Fibroblast of skin of scalp (primary cell): ENCODE data around the gene AGBL3. TPM values are rescaled to one million over a fixed set of nuclear protein-coding genes. Genes with fewer than 3 reads are reported as not detected.

Experiments used
- DNase-seq: peaks from one replicate; pipeline ENCODE4 v3.0.0-alpha.2; 2013
- polyA plus RNA-seq, 2 experiments: library from polyadenylated mRNA; unstranded; fragments of 120-200 nt; gene quantifications; one replicate each; pipeline ENCODE4 v1.2.1, GENCODE V29; 2013; ENCODE audit not compliant: insufficient read length in 2 of 2

The AGBL3 gene
- 1.1 TPM for polyA plus RNA-seq (2013, experiment 1 of 2; ENCODE audit: insufficient read length)
- polyA plus RNA-seq (2013, experiment 2 of 2; ENCODE audit: insufficient read length) = 1.2 TPM

DNA sequence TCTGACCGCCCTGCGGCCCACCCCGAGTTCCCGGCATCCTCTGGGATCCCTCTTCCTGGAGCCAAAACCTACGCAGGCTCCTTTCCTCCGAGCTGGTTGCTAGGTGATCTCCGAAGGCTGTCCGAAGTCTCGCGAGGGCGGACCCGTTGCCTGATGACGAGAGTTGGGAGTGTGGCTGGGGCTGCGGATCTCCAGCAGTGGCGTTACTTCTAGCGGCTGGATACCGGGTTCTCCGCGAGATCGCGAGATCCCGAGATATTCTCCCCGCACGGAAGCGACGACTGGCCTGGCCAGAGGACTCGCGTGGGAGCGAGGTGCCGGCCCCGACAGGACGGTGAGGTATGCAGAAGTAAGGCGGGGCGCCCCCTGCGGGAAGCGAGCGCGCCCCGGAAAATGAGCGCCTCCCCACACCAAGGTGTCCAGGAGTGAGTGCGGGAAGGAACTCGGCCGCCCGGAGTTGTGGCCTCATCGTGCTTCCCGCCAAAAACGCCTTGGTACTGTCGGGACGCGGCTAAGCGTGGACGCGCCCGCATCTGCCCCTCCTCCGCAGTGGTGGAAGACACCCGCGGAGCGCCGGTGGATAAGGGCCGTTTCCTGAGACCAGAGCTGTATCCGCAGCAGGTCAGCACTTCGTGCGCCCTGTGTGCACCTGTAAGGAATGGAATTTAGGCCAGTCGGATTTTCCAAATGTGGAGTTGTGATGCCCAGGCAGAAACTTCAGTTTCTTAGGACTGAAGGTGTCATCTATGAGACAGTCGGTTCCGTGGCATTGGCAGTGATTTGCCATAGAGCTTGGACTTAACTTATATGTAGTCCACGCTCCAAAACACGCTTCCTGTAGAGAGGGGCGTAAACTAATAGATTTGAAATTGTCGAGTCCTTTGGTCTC is at the start of gene AGBL3:
TSS of gene AGBL3 (plus strand) at position 146 of the 889 bp plus-strand sequence. CDS start 1,426 bp downstream, outside the sequence.
- peak; percentile 97 for DNase-seq

- peak; percentile 33 for DNase-seq
Measured at GRCh38 chr7:134936893-134937510, 49.3 kb upstream of the AGBL3 start.

DNA sequence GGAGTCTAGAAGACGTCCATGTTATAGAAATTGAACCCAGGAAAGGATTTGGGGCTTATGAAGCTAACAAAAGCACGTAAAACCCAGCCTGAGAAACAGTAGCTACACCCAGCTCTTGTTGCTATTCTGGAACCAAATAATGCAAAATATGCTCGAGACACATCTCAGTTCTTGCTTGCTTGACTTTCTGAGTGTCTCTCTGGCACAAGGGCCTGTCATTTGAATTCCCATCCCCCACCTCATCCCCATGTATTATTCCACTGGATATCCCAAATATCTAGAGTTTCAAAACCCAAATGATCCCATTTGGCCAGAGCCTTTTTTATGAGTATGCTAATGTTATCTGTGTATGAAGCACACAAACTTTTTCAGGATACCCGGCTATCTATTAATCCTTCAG is 48.2 kb upstream of the AGBL3 start:
- DNase-seq = no peak

GRCh38 chr7:134939136-134939535 is 47.2 kb upstream of the AGBL3 start:
- DNase-seq = no peak

- no peak for DNase-seq
Measured at GRCh38 chr7:134940729-134941128, 45.6 kb upstream of the AGBL3 start.

DNA sequence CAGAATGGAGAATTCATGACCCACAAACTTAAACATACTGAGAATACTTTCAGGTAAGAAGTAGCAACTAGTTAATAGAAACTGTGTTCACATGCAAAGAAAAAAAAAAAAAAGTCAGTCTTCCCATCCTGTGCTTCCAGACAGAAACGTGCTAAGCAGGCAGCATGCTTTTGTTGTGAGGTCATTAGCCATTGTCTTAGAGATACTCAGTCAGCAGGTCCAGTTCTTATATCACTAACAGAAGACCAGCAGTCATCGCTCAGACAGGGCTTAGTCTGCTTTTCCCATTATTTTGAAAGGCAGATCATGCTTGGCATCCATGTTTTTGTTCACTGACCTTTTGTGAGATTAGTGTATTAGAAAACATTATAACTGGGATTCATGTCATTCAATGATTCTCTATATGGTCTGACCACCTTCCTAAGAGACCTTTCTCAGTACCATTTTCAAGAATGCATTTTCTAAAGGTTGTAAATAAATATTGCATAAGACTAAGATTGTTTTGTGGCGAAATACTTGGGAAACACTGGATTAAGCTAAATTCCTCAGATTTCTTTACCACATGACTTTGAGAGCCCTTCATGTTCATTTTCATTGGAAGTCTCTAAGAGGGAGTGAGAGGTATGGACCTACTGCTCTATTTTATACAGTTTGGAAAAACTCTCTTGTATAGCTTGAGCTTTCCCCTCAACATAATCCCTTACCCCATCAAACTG is 45.0 kb upstream of the AGBL3 start:
- DNase-seq = peak; percentile 83

- no peak for DNase-seq
Measured at GRCh38 chr7:134941952-134942351, 44.4 kb upstream of the AGBL3 start.

DNA sequence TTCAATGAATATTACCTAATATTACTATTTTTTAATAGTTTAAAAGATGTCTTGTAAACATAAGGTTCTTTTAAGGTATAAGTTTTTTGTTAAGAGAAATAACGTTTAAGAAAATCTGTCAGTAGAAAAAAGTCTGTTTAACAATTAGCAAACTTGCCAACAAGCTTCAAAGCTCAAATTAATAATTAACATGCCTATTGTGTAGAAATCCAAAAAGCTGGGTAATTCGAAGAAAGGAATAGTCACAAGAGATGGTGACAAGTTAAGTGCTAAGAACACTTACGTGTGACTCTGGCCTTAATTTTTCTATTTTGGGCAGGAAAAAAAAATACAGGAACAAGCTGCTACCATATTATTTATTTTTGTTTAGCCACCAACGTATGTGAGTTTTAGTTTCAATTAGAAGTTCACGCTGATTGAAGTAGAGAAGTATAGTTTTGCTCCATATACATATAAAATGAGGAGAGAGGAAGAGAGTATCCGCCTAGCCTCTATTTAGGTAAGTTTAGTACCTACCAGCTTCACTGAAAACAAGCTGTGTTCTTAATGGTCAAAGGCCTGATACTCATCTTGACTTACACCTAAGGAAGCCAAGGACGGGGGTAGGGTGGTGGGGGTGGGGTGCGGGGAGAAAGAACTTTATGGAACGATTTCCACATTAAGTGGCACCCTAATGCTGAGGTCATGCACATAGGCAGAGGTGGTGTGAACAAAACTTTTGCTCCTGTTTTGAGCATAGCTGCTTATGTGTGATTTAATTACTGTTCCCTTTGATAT is 43.4 kb upstream of the AGBL3 start:
- DNase-seq = no peak

- peak; percentile 32 for DNase-seq
Measured at GRCh38 chr7:134943785-134944400, 42.4 kb upstream of the AGBL3 start.

DNA sequence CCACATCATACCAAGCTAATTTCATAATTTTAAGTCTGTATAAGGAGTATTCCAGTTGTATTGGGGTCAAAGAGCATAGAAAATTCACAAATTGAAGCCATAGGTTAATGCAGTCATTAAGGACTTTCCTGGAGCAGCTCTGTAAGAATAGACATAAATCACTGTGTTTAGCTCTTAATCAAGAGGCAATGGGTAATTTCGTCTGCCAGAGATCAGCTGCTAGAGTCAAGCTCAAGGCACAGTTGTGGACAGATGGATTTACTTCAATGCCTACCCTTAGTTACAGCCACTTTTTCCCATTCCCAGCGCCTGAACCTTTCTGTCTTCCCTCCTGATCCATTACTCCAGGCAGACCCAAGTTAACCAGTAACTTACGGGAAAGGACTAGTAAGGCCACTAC is 40.6 kb upstream of the AGBL3 start:
- no peak for DNase-seq

DNA sequence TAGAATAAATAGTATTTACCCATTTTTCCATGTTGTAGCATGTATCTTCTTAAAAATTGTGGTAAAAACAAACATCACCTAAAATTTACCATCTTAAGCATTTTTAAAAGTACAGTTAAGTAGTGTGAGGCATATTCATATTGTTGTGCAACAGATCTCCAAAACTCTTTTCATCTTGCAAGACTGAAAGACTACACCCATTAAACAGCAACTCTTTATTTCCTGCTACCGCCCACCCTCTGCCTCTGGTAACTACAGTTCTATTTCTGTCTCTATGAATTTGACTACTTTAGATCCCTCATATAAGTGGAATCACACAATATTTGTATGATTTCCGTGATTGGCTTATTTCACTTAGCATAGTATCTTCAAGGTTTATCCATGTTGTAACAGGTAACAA is 40.0 kb upstream of the AGBL3 start:
- DNase-seq = no peak

DNA sequence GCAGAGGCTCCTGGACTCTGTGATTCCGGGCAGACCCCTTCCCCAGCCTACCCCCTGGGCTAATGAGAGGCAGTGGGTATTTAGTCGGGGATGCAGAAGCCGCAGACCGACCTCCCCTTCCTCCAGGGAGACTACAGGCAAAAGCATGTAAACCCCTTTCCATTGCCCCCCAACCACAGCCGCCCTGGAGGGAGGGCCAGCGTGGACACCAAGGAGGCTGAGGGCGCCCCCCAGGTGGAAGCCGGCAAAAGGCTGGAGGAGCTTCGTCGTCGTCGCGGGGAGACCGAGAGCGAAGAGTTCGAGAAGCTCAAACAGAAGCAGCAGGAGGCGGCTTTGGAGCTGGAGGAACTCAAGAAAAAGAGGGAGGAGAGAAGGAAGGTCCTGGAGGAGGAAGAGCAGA is 39.0 kb upstream of the AGBL3 start:
- no peak for DNase-seq

- DNase-seq = no peak
Measured at GRCh38 chr7:134947831-134948230, 38.5 kb upstream of the AGBL3 start.

DNA sequence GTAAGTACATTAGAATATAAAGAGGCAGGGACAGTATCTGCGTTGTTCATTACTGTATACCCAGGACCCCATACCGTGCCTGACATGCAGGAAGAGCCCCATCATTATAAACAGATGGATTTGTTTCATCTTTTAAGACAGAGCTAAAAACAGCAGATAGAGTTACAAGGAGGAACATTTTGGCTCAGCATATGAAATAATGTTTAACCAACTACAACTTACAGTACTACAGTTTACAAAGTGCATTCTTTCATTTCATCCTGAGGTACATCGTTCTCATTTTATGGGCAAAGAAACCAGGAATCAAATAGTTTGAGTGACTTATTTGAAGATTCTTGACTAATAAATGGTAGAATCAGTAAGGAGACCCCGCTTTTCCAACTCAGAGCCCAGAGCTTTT is 38.1 kb upstream of the AGBL3 start:
- DNase-seq = no peak

DNA sequence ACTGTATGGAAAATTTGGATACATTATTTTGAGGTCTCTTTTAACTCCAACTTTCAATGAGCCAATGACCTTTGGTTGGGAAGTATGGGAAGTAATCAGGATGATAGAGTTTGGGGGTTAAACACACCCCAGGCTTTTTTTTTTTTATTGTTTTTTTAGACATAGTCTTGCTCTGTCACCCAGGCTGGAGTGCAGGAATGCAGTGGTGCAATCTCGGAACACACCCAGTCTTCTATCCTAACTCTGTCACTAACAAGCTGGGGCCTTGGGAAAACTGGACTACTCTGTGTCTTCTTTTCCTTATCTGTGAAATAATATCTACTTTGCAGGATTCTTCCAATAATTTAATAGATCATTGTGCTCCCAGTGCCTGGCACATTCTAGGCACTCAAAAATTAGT is 37.6 kb upstream of the AGBL3 start:
- peak; percentile 64 for DNase-seq

DNA sequence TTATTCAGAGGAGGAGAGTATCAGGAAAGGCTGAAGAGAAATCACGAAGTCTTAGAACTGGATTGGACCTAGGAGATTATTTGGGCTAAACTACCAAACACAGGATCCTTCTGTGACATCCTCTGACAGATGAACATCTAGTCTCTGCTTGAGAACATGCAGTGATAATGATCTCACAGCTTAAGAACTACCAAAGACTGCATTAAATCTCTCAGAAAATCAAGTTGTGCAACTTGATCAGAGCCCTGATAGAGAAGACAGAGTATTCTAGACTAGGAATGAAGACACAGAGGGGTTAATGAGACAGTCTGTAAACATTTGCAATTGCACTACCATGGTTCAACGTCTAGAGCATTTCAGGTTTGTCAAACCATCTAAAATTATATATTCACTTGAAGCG is 37.1 kb upstream of the AGBL3 start:
- DNase-seq = no peak

GRCh38 chr7:134954197-134955082 is 31.9 kb upstream of the AGBL3 start:
- DNase-seq = no peak

GRCh38 chr7:134957005-134957404 is 29.3 kb upstream of the AGBL3 start:
- DNase-seq = no peak

- DNase-seq = no peak
Measured at GRCh38 chr7:134959810-134960209, 26.5 kb upstream of the AGBL3 start.

GRCh38 chr7:134962270-134962780 is 24.0 kb upstream of the AGBL3 start:
- DNase-seq = no peak

- DNase-seq = no peak
Measured at GRCh38 chr7:134963036-134963435, 23.3 kb upstream of the AGBL3 start.
